NCI-H2227 (cell line): ENCODE results near the gene KRT17.
A peak's percentile ranks its signal among the peaks of the same experiment; 100 is the strongest.
"Not testable (repeated sequence)": the region's sequence is repeated elsewhere in the genome, so short reads cannot be mapped to it uniquely, and the experiment has no call there.

Experiments used
- DNase-seq: peaks from one replicate; lab custom pipeline; 2025; ENCODE audit not compliant: unreplicated experiment; lab: John Stamatoyannopoulos, UW

Gene KRT17

DNA sequence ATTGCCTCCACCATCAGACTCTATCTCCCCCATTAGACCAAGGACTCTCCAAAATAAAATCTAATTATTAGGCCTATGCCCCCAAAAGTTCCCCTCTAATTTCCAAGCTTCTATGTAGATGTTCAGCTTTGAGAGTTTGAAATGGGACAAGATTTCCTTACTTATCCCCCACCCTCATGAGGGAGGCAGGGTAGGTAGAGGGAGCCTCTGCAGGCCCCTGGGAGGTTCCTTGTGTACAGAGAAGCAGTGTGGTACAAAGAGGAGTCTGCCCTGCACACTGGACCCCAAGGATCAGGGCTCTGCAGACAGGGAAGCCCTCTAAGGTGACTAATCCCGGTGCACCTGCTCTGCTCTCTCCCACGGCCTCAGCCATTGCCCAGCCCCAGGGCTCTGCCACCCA is 2.5 kb downstream of the KRT17 start:
- DNase-seq, result no peak

DNA sequence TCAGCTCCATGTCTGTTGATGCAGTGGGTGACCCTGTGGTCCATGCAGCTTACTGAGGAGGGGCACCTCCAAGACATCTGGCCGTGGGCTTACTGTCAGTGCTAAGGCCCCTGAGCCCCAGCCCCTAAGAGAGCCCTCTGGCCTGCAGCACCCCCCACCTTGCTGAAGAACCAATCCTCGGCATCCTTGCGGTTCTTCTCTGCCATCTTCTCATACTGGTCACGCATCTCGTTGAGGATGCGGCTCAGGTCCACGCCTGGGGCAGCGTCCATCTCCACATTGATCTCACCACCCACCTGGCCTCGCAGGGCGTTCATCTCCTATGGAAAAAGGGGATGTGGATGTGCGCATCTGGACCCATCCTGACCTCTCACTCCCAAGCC is 2.9 kb downstream of the KRT17 start:
- DNase-seq, result not testable (repeated sequence)

DNA sequence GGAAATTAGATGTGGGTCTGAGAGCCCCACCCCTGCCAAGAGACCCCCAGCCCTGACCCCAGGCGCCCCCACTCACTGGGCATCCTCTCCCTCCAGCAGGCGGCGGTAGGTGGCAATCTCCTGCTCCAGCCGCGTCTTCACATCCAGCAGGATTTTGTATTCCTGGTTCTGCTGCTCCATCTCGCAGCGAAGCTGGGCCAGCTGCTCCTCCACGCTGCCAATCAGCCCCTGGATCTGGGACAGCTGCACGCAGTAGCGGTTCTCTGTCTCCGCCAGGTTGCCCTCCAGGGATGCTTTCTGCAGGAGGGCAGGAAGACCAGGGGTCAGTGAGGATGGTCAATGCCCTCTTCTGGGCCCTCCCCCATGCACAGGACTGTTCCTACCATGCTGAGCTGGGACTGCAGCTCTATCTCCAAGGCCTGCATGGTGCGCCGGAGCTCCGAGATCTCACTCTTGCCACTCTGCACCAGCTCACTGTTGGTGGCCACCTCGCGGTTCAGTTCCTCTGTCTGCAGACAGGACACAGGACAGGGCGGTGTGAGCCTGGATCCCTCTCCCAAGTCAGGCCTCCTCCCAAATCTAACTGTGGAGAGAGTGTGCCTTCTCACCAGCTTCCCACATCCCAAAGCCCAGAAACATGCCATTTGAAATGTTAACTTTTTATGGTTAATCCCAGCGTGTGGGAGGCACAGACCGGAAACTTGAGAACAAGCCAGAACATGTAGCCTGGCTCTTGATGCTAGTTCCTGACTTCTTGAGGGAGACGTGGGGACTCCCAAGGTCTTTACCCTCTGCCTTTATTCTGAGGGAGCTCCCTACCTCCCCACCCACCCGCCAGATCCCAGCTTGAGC is 3.6 kb downstream of the KRT17 start:
- no peak for DNase-seq

DNA sequence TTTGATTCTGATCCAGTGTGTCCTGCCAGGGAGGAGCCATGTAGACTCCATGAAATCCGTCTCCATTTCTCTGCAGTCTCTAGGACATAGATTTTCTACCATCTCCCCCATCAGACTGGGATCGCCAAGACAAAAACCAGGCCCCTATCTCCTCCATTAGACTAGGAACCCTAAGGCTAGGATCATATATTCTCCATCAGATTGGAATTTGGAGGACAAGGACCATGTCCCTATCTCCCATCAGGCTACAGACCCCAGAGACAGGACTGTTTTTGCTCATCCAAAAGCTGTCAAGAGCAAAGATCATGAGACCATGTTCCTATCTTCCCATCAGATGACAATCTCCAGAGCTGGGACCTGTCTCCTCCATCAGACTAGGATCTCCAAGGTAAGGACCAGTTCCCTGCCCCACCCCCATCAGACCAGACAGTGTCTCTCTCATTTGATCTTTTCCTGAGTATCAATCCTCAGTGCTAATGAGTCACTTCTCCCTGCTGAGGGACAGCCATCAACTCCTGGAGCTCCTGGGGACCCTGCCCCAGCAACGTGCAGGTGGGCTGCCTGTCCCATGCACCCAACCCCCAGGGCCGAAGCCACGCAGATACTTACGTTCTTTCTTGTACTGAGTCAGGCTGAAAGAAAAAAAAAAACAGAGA is 4.3 kb downstream of the KRT17 start:
- DNase-seq, result not testable (repeated sequence)

DNA sequence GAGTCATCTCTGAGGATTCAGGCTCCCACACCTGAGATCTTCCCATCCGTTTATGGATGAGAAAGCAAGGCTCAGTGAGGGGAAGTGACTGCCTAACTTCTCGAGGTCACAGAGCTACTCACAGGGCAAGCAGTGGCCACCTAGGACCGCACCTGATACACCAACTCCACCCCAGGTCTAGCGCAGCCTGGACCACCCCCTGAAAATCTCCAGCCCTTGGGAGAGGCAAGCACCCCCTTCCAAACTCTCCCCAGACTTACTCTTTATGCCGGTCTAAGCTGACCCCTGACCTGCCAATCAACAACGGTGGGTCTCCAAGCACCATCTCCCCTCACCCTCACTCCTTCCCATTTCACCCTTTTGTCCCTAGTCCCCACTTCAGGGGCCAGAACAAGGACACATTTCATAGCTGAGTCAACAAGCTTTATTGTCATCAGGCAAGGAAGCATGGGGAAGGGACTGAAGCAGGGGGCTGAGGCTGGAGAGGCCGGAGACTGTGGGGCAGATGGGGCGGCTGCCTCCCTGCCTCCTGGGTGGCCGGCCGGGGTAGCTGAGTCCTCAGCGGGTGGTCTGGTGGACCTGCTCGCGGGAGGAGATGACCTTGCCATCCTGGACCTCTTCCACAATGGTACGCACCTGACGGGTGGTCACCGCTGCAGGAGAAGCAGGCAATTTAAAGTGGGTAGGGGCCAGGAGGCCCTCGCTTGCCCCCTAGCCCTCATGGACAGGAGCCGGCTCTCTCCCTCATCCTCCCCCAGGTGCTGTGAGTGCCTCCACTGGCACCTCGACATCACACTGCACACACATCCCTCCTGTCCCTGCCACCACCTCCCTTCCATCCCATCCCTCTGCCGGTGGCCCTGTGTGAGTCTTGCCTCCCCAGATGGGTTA is 5.1 kb downstream of the KRT17 start:
- no peak for DNase-seq

DNA sequence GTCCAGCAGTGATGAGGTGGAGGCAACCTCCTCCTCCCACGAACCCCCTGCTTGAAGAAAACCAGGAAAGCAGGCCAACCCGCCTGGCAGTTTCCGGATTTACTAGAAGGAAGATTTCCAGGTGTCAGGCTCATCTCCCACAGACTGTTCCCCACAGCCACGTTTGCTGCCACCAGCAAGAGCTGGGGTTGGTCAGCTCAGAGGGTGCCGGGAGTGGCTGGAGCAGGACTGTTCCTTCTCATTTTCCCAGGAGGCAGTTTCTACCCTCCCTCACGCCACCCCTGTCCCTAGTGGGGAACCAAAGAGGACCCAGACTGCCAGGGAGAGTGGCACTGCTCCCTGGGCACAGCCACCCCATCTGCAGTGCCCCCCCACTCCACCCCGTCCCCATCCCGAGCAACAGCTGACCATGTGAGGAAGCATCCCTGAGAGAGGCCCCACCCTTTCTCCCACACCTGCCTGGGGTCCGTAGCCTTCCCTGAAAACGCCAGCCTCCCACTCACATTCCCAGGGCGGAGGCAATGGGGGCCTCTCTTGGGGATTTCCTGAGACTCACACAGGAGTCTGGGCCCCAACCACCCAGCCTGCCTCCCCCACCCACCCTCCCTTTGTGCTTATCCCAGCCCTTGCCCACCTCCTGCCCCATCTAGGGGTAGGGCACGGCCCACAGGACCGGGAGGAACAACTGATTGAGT is 5.9 kb downstream of the KRT17 start:
- no peak for DNase-seq

DNA sequence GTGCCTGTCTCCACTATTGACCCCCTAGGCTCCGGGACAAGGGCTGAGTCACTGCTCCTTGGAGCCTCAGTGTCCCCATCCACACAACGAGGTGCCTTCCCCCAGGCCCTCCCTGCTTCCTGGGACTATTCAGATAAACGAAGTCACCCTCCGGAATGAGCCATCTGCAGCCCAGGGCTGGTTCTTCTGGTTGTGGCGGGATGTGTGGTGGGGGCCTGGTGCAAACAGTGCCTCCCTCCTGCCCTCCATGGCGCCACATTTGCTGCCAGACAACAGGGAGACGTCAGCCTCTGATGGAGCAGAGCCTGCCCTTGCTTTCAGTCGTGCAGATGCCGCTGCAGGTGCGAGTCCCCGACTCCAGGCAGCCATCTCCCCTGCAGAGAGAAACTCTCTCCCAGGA is 6.7 kb downstream of the KRT17 start:
- peak; percentile 7 for DNase-seq

DNA sequence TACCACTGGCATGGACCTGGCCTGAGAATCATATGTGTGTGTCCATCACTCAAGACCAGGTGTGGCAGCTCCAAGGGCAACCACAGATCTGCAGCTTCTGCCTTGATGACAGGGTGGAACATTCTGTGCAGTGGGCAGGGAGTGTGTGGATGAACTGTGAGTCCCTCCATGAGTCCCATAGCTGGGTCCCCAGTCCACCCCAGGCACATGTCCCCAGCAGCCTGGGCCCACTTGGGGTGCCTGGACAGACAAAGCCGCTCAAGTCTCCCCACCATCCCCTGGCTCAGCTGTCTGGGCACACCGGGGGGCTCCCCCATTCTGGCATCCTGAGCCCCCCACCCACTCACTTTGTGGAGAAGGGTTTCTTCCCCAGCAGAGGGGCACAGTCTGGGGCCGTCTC is 7.2 kb downstream of the KRT17 start:
- no peak for DNase-seq

DNA sequence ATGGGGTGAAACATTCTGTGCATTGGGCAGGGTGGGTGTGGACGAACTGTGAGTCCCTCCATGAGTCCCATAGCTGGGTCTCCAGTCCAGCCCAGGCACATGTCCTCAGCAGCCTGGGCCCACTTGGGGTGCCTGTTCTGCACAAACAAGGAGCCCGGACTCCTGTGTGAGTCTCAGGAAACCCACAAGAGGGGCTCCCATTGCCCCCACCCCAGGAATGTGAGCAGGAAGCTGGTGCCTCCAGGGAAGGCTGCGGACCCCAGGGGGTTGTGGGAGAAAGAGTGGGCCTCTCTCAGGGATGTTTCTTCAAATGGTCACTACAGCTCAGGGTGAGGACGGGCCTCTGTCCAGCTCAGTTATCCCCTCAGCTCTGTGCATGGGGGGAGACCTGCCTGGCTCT is 7.9 kb downstream of the KRT17 start:
- not testable (repeated sequence) for DNase-seq

DNA sequence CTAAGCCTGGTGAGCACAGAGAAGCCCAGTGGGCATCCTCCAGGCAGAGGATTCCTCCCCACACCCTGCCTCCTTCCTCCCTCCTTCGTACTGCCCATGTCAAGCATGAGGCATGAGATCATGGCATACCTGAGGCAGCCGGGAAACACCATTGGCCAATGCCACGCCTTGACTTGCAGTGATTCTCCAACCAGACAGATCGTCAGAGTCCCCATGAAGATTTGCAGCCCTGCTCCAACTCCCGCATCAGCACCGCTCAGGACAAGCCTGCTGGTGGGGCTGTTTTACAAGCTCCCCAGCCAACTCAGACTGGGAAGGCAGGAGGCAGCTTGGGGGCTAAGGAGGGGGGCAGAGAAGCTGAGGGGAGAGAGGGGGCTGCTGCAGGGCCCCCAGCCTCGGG is 8.9 kb downstream of the KRT17 start:
- no peak for DNase-seq

DNA sequence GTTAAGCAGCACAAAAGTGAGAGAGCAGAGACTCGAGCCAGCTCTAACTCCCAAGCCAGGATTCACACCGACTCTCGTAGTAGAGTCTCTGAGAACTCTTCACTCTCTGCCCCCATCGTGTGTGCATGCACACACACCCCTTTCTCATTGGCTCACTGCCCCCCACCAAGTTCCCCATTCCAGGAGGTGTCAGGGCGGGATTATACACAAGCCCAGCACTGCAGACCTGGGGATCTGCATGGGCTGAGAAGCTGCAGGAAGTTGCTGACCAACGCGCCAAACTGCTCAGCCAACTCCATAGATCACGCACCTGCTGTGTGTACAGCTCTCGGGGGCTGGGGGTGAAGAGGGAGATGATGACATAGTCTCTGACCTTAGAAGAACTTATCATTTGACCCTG is 9.6 kb downstream of the KRT17 start:
- not testable (repeated sequence) for DNase-seq

DNA sequence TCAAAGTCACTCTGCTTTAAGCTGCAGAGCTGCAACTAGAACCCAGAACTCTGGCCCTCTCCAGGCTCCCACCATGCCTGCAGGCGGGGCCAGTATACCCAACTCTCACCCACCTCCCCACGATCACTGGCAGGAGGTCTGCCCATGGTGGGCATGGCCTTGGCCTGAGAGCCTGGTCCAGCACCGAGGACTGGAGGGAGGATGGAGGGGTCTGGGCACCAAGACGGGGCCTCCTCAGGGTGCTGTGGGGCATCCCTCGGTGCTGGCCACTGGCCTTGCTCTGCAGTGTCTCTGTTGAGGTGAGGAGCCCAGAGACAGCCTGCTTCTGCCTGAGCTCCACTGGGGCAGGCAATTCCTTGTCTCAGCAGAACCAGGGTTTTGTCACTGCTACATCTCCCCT is 10.3 kb downstream of the KRT17 start:
- no peak for DNase-seq

DNA sequence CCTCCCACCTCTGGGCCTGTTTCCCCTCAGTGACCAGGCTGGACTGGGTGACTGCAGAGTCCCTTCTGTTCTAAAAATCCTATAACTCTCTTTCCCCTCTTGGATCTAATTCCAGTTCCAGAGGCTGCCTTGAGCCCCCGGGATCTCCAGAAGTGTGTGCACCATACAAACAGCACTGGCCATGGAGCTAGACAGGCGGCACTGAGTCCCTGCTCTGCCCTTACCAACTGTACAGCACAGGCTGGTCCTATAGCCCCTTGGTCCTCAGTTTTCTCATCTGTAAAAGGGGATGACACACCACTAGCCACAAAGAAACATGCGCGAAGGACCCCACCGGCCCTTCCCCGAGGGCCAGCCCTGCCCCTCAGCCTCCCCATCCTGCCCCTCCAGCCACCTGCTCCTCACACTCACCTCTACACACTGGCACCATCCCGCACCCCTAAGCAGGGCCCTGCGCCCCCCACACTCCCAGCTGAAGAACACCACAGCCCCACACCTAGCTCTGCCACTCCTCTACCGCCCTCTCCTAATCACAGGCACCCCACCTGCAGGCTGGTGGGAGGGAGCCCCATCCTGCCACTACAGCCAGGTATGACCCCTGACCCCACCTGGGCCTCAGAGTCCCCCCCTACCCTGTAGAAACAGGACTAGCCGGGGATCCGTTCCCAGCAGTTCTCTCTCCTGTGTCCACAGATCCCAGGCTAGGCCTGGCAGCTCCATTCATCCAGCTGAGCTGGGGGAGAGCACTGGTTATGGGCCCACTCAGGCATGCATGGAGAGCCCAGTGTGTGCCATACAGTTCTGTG is 10.9 kb downstream of the KRT17 start:
- DNase-seq, result no peak

DNA sequence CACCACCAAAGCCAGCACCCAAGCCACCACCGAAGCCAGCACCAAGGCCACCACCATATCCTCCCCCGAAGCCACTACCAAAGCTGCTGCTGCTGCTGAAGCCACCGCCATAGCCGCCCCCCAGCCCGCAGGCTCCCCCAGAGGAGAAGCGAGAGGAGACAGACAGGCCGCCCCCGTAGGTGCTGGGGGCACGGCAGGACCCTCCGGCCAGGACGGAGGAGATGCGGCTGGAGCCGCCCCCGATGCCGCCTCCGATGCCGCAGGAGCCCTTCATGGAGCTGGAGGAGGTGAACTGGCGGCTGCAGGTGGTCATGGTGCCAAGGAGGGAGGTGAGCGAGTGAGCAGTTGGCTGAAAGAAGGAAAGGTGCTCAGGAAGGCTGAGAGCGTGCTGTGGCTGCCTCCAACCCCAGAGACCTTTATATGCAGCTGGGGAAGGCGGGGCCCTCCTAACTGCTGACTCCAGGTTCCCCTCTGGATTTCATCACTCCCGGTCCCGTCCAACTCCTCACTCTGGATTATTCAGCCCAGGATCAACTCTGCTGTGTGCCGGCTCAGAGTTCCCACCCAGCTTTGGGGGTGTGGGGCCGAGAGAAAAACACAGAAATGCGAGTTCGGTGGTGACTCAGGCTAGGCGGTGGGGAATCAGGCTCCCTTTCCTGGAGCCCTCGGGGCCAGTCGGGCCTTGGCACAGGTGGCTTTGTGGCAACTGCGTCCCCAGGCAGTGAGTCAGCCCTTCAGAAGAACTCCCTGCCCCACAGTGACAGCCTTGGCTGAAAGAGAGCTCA is 11.8 kb downstream of the KRT17 start, which contains the start of gene KRT16:
Gene KRT16, minus strand, starts transcription at position 392 of the 785 bp plus-strand sequence. Its CDS starts 79 bp downstream, at position 313.
- not testable (repeated sequence) for DNase-seq

DNA sequence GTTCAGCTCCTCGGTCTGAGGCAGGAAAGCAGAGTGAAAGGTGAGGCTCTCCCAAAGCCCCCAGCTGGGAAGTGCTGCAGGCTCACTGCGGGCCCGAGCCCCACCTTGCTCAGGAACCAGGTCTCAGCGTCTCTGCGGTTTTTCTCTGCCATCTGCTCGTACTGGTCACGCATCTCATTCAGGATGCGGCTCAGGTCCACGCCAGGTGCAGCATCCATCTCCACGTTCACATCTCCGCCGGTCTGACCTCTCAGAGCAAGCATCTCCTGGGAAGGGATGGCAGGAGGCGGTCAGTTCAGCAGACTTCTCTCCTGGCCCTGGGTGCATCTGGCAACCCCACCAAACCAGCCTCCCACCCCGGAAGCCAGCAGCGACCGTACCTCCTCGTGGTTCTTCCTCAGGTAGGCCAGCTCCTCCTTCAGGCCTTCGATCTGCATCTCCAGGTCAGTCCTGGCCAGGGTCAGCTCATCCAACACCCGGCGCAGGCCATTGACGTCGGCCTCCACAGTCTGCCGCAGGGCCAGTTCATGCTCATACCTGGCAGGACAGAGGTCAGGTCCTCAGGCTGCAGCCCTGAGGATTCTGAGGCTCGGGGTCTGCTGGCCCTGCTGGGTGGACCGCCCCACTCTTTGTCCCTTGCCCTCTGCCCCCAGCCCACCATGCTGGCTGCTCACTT is 13.3 kb downstream of the KRT17 start:
- no peak for DNase-seq

DNA sequence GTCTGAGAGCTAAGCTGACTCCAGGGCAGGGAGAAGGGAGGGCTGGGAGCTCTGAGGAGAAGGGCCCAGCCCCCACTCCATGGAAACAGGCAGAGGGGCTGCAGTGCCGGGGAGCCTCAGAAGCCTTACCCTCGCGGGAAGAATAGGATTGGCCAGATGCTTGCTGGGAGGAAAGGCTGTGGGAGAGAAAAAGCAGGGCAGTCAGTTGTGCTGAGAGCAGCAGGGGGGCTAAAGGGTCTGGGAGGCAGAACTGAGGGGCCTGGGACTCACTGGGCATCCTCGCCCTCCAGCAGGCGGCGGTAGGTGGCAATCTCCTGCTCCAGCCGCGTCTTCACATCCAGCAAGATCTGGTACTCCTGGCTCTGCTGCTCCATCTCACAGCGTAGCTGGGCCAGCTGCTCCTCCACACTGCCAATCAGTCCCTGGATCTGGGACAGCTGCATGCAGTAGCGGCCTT is 14.3 kb downstream of the KRT17 start:
- not testable (repeated sequence) for DNase-seq

DNA sequence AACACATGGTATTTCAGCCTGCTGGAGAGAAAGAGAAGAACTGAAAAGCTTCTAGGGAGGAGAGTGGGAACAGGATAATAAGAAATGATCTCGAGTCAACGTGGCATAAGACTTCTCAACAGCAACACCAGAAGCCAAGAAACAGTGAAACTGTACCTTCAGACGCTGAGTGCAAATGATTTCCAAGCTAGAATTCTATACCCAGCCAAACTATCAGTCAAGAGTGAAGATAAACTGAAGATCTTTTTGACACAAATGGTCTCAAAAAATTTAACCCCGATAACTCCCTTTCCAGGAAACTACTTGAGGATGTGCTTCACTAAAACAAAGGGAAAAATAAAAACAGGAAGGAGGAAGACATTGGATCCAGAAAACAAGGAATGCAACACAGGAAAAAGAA is 17.4 kb downstream of the KRT17 start:
- not testable (repeated sequence) for DNase-seq

DNA sequence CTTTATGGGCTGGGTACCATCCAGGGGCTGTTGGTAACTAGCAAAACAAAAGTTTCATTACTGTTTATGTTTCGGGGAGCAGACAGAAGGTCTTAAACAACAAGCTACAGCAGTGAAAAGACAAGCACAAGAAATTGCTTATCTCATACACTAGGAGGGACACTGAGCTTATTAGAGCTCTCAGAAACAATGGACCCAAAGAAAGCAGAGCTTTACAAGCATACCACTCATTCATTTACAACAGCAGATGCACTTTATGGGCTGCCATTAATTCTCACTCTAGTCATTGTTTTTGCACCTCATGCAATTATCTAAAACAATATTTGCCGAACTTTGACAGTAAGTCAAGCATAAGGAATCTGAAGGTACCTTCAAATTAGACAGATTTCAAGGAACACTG is 21.9 kb downstream of the KRT17 start:
- no peak for DNase-seq

DNA sequence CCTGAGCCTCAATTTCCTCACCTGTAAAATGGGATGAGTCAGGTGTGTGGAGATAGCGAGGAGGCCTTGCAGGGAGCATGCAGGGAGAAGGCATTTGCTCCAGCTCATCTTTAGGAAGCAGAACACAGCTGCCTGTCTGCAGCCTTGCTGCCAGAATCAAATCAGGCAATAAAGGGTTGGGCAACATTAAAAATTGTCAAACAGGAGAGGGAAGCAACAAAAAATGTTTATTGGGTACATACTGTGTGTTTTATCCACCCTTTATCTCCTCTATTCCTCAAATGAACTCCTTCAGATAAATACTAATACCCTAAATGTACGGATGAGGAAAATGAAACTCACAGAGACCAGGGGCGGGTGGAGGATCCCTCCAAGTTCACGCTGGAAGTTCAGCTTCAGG is 24.1 kb downstream of the KRT17 start:
- DNase-seq, result no peak
